HepG2 (cell line): ENCODE results near the gene FTCD. TPM values are rescaled to one million over a fixed set of nuclear protein-coding genes. Genes with fewer than 3 reads are reported as not detected.

Experiments used
- ATAC-seq: fragments of 200-7000 bp; cut with Tn5 transposase; 3 replicates; pipeline ENCODE4 v1.9.1; 2020; ENCODE audit warnings: mild to moderate bottlenecking, moderate library complexity
- BruUV-seq: library from RNA; stranded (reverse); fragments of 400-500 nt; replicated peaks from 2 replicates; lab custom pipeline; 2021; lab: Mats Ljungman, UMichigan
- CTCF ChIA-PET: fragments of 300-600 bp; formaldehyde crosslinking; extraction: SDS; loops from one replicate; lab custom pipeline; 2021; ENCODE audit warnings: low total read pairs, inconsistent platforms, low intra/inter-chr PET ratio; lab: Yijun Ruan, JAX
- POLR2A ChIA-PET: fragments of 350-600 bp; sonication (Branson Sonifier 250); formaldehyde crosslinking; loops from one replicate; lab custom pipeline; 2020; ENCODE audit warnings: antibody characterized with exemption, inconsistent platforms; lab: Yijun Ruan, JAX
- DNase-seq: peaks from one replicate; pipeline ENCODE4 v3.0.0-alpha.2; 2015; ENCODE audit warnings: low spot score
- FAIRE-seq: peaks from 3 replicates; lab custom pipeline; 2011; peaks lifted over from hg19 to GRCh38; lab: Jason Lieb, UNC
- H2AFZ ChIP-seq: one replicate; pipeline ENCODE4 v1.6.1; 2011; ENCODE audit warnings: low read length, inconsistent platforms
- H3K27ac ChIP-seq: fragments of 300-600 bp; 3 replicates; pipeline ENCODE4 v1.8.0; 2011; ENCODE audit warnings: mixed run types, mild to moderate bottlenecking, mixed read lengths, low read length, inconsistent platforms; ENCODE audit not compliant: insufficient read depth; ENCODE audit errors: extremely low read length
- H3K27me3 ChIP-seq, 2 experiments: fragments of 200-600 bp in 1 of 2; 2 replicates in 1 of 2; 3 replicates in 1 of 2; pipeline versions ENCODE4 v1.6.0 to v1.8.0; 2011; ENCODE audit warnings: low read length in 2 of 2, mild to moderate bottlenecking in 2 of 2, moderate library complexity in 2 of 2, inconsistent platforms in 1 of 2; ENCODE audit not compliant: insufficient read depth in 2 of 2, control insufficient read depth in 1 of 2
- H3K36me3 ChIP-seq, 2 experiments: fragments of 200-600 bp in 1 of 2; replicated peaks in 1 of 2; 2 replicates in 1 of 2; 3 replicates in 1 of 2; pipeline versions ENCODE4 v1.5.1 to v1.8.0; 2011; ENCODE audit warnings: low read length in 2 of 2, inconsistent platforms in 1 of 2; ENCODE audit not compliant: insufficient read depth in 2 of 2, control insufficient read depth in 1 of 2
- H3K4me1 ChIP-seq: 2 replicates; pipeline ENCODE4 v1.5.1; 2012; ENCODE audit warnings: low read length, inconsistent platforms; ENCODE audit not compliant: insufficient read depth
- H3K4me2 ChIP-seq: 2 replicates; pipeline ENCODE4 v1.6.0; 2011; ENCODE audit warnings: low read depth, low read length, inconsistent platforms
- H3K4me3 ChIP-seq, 3 experiments: fragments of 200-600 bp in 1 of 3; sonication (generic), shearing (Covaris generic) in 1 of 3; replicated peaks in 1 of 3; 2 replicates each; pipeline ENCODE4 v1.5.1; 2011 to 2016; ENCODE audit warnings: low read length in 3 of 3, inconsistent platforms in 2 of 3, low read depth in 2 of 3, mild to moderate bottlenecking in 2 of 3, control low read depth in 1 of 3, mixed read lengths in 1 of 3; ENCODE audit not compliant: insufficient read depth in 1 of 3
- H3K79me2 ChIP-seq: one replicate; pipeline ENCODE4 v1.6.1; 2011; ENCODE audit warnings: low read length, inconsistent platforms; ENCODE audit not compliant: insufficient read depth
- H3K9ac ChIP-seq: 2 replicates; pipeline ENCODE4 v1.6.0; 2011; ENCODE audit warnings: mild to moderate bottlenecking, low read depth, low read length, inconsistent platforms; ENCODE audit not compliant: insufficient read depth
- H3K9me3 ChIP-seq: 2 replicates; pipeline ENCODE4 v1.5.1; 2012; ENCODE audit warnings: mild to moderate bottlenecking, low read length
- H4K20me1 ChIP-seq: 2 replicates; pipeline ENCODE4 v1.6.0; 2011; ENCODE audit warnings: inconsistent platforms, mild to moderate bottlenecking, low read length, moderate library complexity; ENCODE audit not compliant: insufficient read depth
- AGO2 ChIP-seq: fragments of 200-400 bp; formaldehyde crosslinking; optimal IDR thresholded peaks from 2 replicates; pipeline ENCODE3; 2017; ENCODE audit warnings: mild to moderate bottlenecking, low read depth, low read length, moderate library complexity
- ELF4 ChIP-seq: sonication (generic); formaldehyde crosslinking; IDR thresholded peaks from 2 replicates; pipeline ENCODE4 v1.5.0; 2020; ENCODE audit warnings: missing genetic modification reagents, mild to moderate bottlenecking, moderate library complexity, borderline replicate concordance
- NFATC3 ChIP-seq: sonication (generic); formaldehyde crosslinking; IDR thresholded peaks from 2 replicates; pipeline ENCODE4 v1.5.1; 2020; ENCODE audit warnings: mild to moderate bottlenecking, missing genetic modification reagents
- NFYB ChIP-seq: sonication (generic); formaldehyde crosslinking; IDR thresholded peaks from 2 replicates; pipeline ENCODE4 v1.4.0; 2020; ENCODE audit warnings: missing genetic modification reagents
- NFYC ChIP-seq: IDR thresholded peaks from 2 replicates; pipeline ENCODE4 v1.6.1; 2016; ENCODE audit warnings: missing genetic modification reagents, missing compliant biosample characterization
- RBM39 ChIP-seq: fragments of 200-400 bp; formaldehyde crosslinking; IDR thresholded peaks from one replicate; pipeline ENCODE4 v1.6.1; 2018; ENCODE audit warnings: antibody characterized with exemption, mild to moderate bottlenecking, low read depth, low read length; ENCODE audit not compliant: poor library complexity, severe bottlenecking
- SRSF9 ChIP-seq: fragments of 200-400 bp; formaldehyde crosslinking; IDR thresholded peaks from 2 replicates; pipeline ENCODE4 v1.6.1; 2018; ENCODE audit warnings: borderline replicate concordance, mild to moderate bottlenecking, low read depth, low read length; ENCODE audit not compliant: insufficient read depth, poor library complexity, severe bottlenecking
- WGBS: methylation state at CpG from one replicate; pipeline ENCODE4 v1.1.6; 2017; ENCODE audit warnings: low lambda C conversion rate; 5-methylcytosine and 5-hydroxymethylcytosine counted together
- in situ Hi-C: cut with HindIII; loops from 2 replicates; pipeline ENCODE4 v1.10.0; 2017; ENCODE audit warnings: low pct_unique_long_range_greater_than_20kb; ENCODE audit not compliant: extremely low pct_ligation_motif_present
- intact Hi-C: fragments of 100-400 bp; cut with micrococcal nuclease; formaldehyde crosslinking; loops from one replicate; pipeline ENCODE4 v1.10.0; 2022; ENCODE audit not compliant: unreplicated experiment
- polyA plus RNA-seq, 8 experiments: library from polyadenylated mRNA; depleted of rRNA in 3 of 8; stranded (reverse) in 7 of 8; unstranded in 1 of 8; fragments of >200 nt; fragmentation: Illumina TruSeq in 4 of 8; extraction: Trizol in 4 of 8; gene quantifications; 2 replicates each; pipeline versions ENCODE4 v1.2.1 to v1.2.3, GENCODE V29; 2011 to 2016; ENCODE audit warnings: low read depth in 4 of 8, missing spikeins in 1 of 8, mixed read lengths in 1 of 8; ENCODE audit not compliant: insufficient read depth in 1 of 8
- total RNA-seq, 5 experiments: library from RNA; depleted of rRNA; stranded (reverse); fragments of >200 nt; fragmentation: Illumina TruSeq; extraction: Trizol; gene quantifications; 2 replicates each; pipeline ENCODE4 v1.2.3, GENCODE V29; 2016; ENCODE audit warnings: low read depth in 1 of 5

Gene FTCD
- total and polyA plus RNA-seq, 2 of the 13 experiments (the other 11 are each of a cell fraction or from before 2014, with no cell fraction given), result 75.7 to 105 TPM

DNA sequence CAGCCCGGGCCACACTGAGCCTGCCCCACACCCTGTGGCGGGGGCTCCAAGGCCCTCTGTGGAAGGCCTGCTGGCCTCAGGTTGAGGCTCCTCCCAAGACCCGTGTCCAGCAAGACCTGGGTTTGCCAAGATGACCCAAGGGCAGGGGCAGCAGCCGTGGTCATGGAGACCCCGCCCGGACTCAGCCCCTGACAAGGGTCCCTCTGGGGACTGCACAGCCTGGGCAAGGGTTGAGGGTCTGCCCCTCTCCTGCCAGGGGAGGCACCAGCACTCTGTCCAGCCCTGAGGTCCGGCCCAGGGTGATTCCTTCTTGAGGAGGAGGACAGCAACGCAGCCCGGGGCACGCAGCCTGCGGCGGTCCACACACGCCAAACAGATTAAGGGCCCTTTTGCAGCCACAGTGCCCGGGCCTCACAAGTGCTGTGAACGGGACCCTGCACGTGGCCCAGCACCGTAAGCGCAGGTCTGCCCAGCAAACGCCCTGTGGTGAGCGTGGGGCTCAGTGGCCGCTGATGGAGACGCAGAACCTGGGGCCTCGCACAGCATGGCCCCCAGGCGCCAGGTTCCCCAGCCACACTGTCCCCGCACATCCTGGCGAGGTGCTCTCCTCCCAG lies 25.5 kb upstream of the FTCD start:
- Histone ChIP-seq H4K20me1 (0 out of 2 replicates have a peak, but pooled peaks cover 2% of the 10 kb centered on the region), H3K27me3 (no peaks in the 10 kb centered on the region; a peak in 1 of 5 replicates), H3K4me2 (no peak overlapping the region), H3K9ac (no peak overlapping the region), H3K4me3 (no peak overlapping the region), H2AFZ (no peak overlapping the region), H3K9me3 (no peaks in the 10 kb centered on the region), H3K36me3 (no peaks in the 10 kb centered on the region), H3K27ac (no peak overlapping the region), H3K4me1 (peaks cover 20% of the 10 kb centered on the region), H3K79me2 (no peaks in the 10 kb centered on the region)
- POLR2A ChIA-PET, result no interaction called here
- no TSS peak for BruUV-seq
- CTCF ChIA-PET, result no interaction called here
- intact Hi-C loops, result no loop called here
- DNase-seq (no peak), ATAC-seq (no peak), FAIRE-seq (no peak)
- in situ Hi-C loops, result no loop called here
- WGBS, result 84% methylated on average over 5 of the region's 26 CpGs
- TF ChIP-seq RBM39, result no peak
- no peak for TF ChIP-seq ELF4 (CRISPR knock-in tag)
- no peak for TF ChIP-seq NFYC (CRISPR knock-in tag)
- TF ChIP-seq AGO2, result peak; percentile 20
- no peak for TF ChIP-seq SRSF9
- no peak for TF ChIP-seq NFYB (CRISPR knock-in tag)
- no peak for TF ChIP-seq NFATC3 (CRISPR knock-in tag)
